Sigmoid colon (tissue), 7 donors: ENCODE results near the gene THSD1. TPM values are rescaled to one million over a fixed set of nuclear protein-coding genes. Genes with fewer than 3 reads are reported as not detected.
A peak's percentile ranks its signal among the peaks of the same experiment; 100 is the strongest.
"Not testable (repeated sequence)": the region's sequence is repeated elsewhere in the genome, so short reads cannot be mapped to it uniquely, and the experiment has no call there.

Experiments
- DNase-seq: peaks from one replicate; pipeline ENCODE4 v3.0.0-alpha.2; 2019
- H3K27ac ChIP-seq, 4 donors: fragments of 200-600 bp; sonication (generic); one replicate each; pipeline ENCODE4 v1.5.1; 2016 to 2019; ENCODE audit warnings: mild to moderate bottlenecking in 1 of 4
- H3K27me3 ChIP-seq, 3 donors: fragments of 200-600 bp; sonication (generic); one replicate each; pipeline ENCODE4 v1.5.1; 2019; ENCODE audit warnings: mild to moderate bottlenecking in 1 of 3
- H3K36me3 ChIP-seq, 4 donors: fragments of 200-600 bp; sonication (generic); one replicate each; pipeline ENCODE4 v1.5.1; 2016 to 2019
- H3K4me1 ChIP-seq, 4 donors: fragments of 200-600 bp; sonication (generic); one replicate each; pipeline ENCODE4 v1.5.1; 2017 to 2019
- H3K4me3 ChIP-seq, 4 donors: fragments of 200-600 bp; sonication (generic); one replicate each; pipeline ENCODE4 v1.5.1; 2017 to 2019; ENCODE audit warnings: mild to moderate bottlenecking in 2 of 4, moderate library complexity in 1 of 4
- H3K9me3 ChIP-seq, 4 donors: fragments of 200-600 bp in 3 of 4; sonication (generic) in 3 of 4; one replicate each; pipeline versions ENCODE4 v1.5.1 to v1.6.1; 2013 to 2019
- CTCF ChIP-seq, 4 experiments: fragments of 450-650 bp in 3 of 4; fragments of 200-600 bp in 1 of 4; IDR thresholded peaks; one replicate each; pipeline ENCODE4 v1.5.1; 2016 to 2019; ENCODE audit warnings: antibody characterized with exemption in 4 of 4, mild to moderate bottlenecking in 3 of 4, moderate library complexity in 2 of 4
- EP300 ChIP-seq, 4 donors: sonication (generic); formaldehyde crosslinking; IDR thresholded peaks; one replicate each; pipeline ENCODE4 v1.6.1; 2017; ENCODE audit warnings: antibody characterized with exemption in 4 of 4
- POLR2A ChIP-seq, 2 donors: fragments of 450-650 bp; IDR thresholded peaks; one replicate each; pipeline ENCODE4 v1.6.1; 2016; ENCODE audit warnings: antibody characterized with exemption in 2 of 2, mild to moderate bottlenecking in 2 of 2, moderate library complexity in 2 of 2
- WGBS, 2 donors: extraction: QIAGEN DNeasy Blood & Tissue Kit; methylation state at CpG; one replicate each; pipeline ENCODE4 v1.1.7; 2013; 5-methylcytosine and 5-hydroxymethylcytosine counted together
- intact Hi-C: fragments of 100-400 bp; cut with DNase I; formaldehyde crosslinking; loops from one replicate; pipeline ENCODE4 v1.15.1; 2023
- polyA plus RNA-seq, 3 donors: library from polyadenylated mRNA; stranded (reverse); fragments of 200-250 nt; gene quantifications; one replicate each; pipeline ENCODE4 v1.2.3, GENCODE V29; 2013
- small RNA-seq, 3 donors: library from RNA; depleted of rRNA; stranded (forward); fragments of <200 nt; gene quantifications; one replicate each; pipeline ENCODE3, GENCODE V24; 2016
- total RNA-seq, 4 donors: library from RNA; depleted of rRNA; stranded (reverse); fragments of >200 nt; gene quantifications; one replicate each; pipeline ENCODE4 v1.1.0, GENCODE V29; 2016
- donor health status: healthy with polysubstance abuse.
- donor health status: Bipolar disorder and iron deficiency.
- donor health status: healthy.

THSD1 gene
- total and polyA plus RNA-seq, 7 donors = 0.60 to 6.4 (median 3.6) TPM; not detected in 1

GRCh38 chr13:52344108-52344507 is 61.9 kb downstream of the THSD1 start:
- 80 to 82% methylated on average over 10 of the region's 10 CpGs for WGBS, 2 donors

GRCh38 chr13:52342203-52342602 is 63.8 kb downstream of the THSD1 start:
- WGBS, 2 donors = 95 to 97% methylated on average over 3 of the region's 3 CpGs
- intact Hi-C loops, H3K27ac ChIP-seq, H3K27me3 ChIP-seq, H3K4me1 ChIP-seq, H3K36me3 ChIP-seq, H3K4me3 ChIP-seq, H3K9me3 ChIP-seq, DNase-seq: not testable (repeated sequence)

More at GRCh38 chr13:52344108-52344507, 61.9 kb downstream of the THSD1 start:
- Histone ChIP-seq H3K4me1 (no peaks in the 10 kb centered on the region), H3K4me3 (peak overlapping the region in 1 of 4 donors; percentile 9), H3K36me3 (no peaks in the 10 kb centered on the region), H3K27me3 (no peaks in the 10 kb centered on the region), H3K9me3 (no peaks in the 10 kb centered on the region), H3K27ac (peak overlapping the region in 2 of 4 donors; percentile 45 to 46)
- DNase-seq = no peak
- intact Hi-C loops = no loop called here
- TF ChIP-seq CTCF (IDR thresholded peaks at IDR 0.05) (no peak), EP300 (IDR thresholded peaks at IDR 0.05) (no peak), POLR2A (IDR thresholded peaks at IDR 0.05) (no peak)

GRCh38 chr13:52337828-52338455 is 68.0 kb downstream of the THSD1 start:
- H3K4me3 ChIP-seq, DNase-seq, H3K27me3 ChIP-seq, H3K9me3 ChIP-seq, H3K4me1 ChIP-seq, H3K27ac ChIP-seq, intact Hi-C loops, H3K36me3 ChIP-seq: not testable (repeated sequence)
- 44 to 73% methylated on average over 7 of the region's 7 CpGs for WGBS, 2 donors

- H3K4me1 ChIP-seq, H3K9me3 ChIP-seq, H3K27ac ChIP-seq, intact Hi-C loops, H3K27me3 ChIP-seq, H3K4me3 ChIP-seq, H3K36me3 ChIP-seq, DNase-seq: not testable (repeated sequence)
- WGBS, 2 donors = no CpG with 5 or more reads among the region's 22 CpGs
Measured at GRCh38 chr13:52334107-52334506, 71.9 kb downstream of the THSD1 start.

GRCh38 chr13:52331844-52332243 is 74.1 kb downstream of the THSD1 start:
- intact Hi-C loops, H3K9me3 ChIP-seq, H3K4me3 ChIP-seq, H3K27ac ChIP-seq, H3K27me3 ChIP-seq, H3K36me3 ChIP-seq, DNase-seq, H3K4me1 ChIP-seq: not testable (repeated sequence)
- 80 to 85% methylated on average over 3 of the region's 6 CpGs for WGBS, 2 donors

Small RNA genes within 50 kb of the gene (small RNA-seq; reads per million reads assigned to genes)
- 0 reads per million in 3 donors for gene RNY4P24

Other genes with a start within 250 kb of the THSD1 start
- 10 to 100 TPM in 3 of 4 donors, 1 to 10 TPM in 1; 8.7 to 22.2 (median 14.1) TPM for gene NEK3, start 246.6 kb downstream of the THSD1 start, total RNA-seq
- gene NEK3, start 246.6 kb downstream of the THSD1 start, polyA plus RNA-seq = 10 to 100 TPM; 21.0 to 26.5 (median 25.7) TPM
- gene VPS36, start 44.5 kb upstream of the THSD1 start, total RNA-seq = 10 to 100 TPM; 52.8 to 85.0 (median 66.4) TPM
- gene VPS36, start 44.5 kb upstream of the THSD1 start, polyA plus RNA-seq = 10 to 100 TPM; 22.3 to 33.1 (median 33.0) TPM
- 10 to 100 TPM in 1 of 4 donors, 1 to 10 TPM in 3; 5.8 to 10.2 (median 7.1) TPM for gene CKAP2, start 49.3 kb upstream of the THSD1 start, total RNA-seq
- 10 to 100 TPM in 1 of 3 donors, 1 to 10 TPM in 2; 3.0 to 10.5 (median 6.2) TPM for gene CKAP2, start 49.3 kb upstream of the THSD1 start, polyA plus RNA-seq
- gene HNRNPA1L2, start 236.3 kb upstream of the THSD1 start, total RNA-seq = 1 to 10 TPM in 3 of 4 donors, under 1 TPM in 1; 0.95 to 4.3 (median 3.7) TPM
- gene HNRNPA1L2, start 236.3 kb upstream of the THSD1 start, polyA plus RNA-seq = 1 to 10 TPM; 2.8 to 6.2 (median 3.6) TPM
- gene SUGT1, start 246.7 kb upstream of the THSD1 start, total RNA-seq = 10 to 100 TPM; 21.9 to 48.5 (median 39.4) TPM
- 10 to 100 TPM; 34.8 to 49.0 (median 42.9) TPM for gene SUGT1, start 246.7 kb upstream of the THSD1 start, polyA plus RNA-seq